RWPE1 (cell line): ENCODE data around the gene EVX2.

Experiments
- CTCF ChIA-PET: fragments of 350-600 bp; sonication (Branson Sonifier 250); formaldehyde crosslinking; extraction: SDS; loops from one replicate; lab custom pipeline; 2021; lab: Yijun Ruan, JAX
- POLR2A ChIA-PET: fragments of 400-600 bp; formaldehyde crosslinking; extraction: SDS; loops from one replicate; lab custom pipeline; 2020; ENCODE audit warnings: antibody characterized with exemption; ENCODE audit not compliant: low non-redundant PET; lab: Yijun Ruan, JAX
- DNase-seq: peaks from one replicate; pipeline ENCODE4 v3.0.0; 2012; ENCODE audit warnings: low spot score
- H3K27ac ChIP-seq: fragments of 450-650 bp; 2 replicates; pipeline ENCODE4 v1.5.1; 2017
- TF ChIP-seq, protein P1 (sequence below): fragments of 450-650 bp; conservative IDR thresholded peaks from 2 replicates; pipeline ENCODE4 v1.5.1; 2017; ENCODE audit warnings: low read depth, mild to moderate bottlenecking

The EVX2 gene

GRCh38 chr2:176038694-176039093, 45.1 kb downstream of the EVX2 start:
- H3K27ac ChIP-seq: no peak overlapping the region
- CTCF ChIA-PET: interaction anchor here (0.6 kb wide), 1 partner anchor 919 kb away, joined by 3 read pairs; no protein-coding TSS in a partner anchor
- POLR2A ChIA-PET: interaction anchor here (0.7 kb wide), 1 partner anchor 1016 kb away, joined by 6 read pairs; no protein-coding TSS in a partner anchor
- DNase-seq: no peak
- TF ChIP-seq, protein P1, sequence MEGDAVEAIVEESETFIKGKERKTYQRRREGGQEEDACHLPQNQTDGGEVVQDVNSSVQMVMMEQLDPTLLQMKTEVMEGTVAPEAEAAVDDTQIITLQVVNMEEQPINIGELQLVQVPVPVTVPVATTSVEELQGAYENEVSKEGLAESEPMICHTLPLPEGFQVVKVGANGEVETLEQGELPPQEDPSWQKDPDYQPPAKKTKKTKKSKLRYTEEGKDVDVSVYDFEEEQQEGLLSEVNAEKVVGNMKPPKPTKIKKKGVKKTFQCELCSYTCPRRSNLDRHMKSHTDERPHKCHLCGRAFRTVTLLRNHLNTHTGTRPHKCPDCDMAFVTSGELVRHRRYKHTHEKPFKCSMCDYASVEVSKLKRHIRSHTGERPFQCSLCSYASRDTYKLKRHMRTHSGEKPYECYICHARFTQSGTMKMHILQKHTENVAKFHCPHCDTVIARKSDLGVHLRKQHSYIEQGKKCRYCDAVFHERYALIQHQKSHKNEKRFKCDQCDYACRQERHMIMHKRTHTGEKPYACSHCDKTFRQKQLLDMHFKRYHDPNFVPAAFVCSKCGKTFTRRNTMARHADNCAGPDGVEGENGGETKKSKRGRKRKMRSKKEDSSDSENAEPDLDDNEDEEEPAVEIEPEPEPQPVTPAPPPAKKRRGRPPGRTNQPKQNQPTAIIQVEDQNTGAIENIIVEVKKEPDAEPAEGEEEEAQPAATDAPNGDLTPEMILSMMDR: no peak

DNA sequence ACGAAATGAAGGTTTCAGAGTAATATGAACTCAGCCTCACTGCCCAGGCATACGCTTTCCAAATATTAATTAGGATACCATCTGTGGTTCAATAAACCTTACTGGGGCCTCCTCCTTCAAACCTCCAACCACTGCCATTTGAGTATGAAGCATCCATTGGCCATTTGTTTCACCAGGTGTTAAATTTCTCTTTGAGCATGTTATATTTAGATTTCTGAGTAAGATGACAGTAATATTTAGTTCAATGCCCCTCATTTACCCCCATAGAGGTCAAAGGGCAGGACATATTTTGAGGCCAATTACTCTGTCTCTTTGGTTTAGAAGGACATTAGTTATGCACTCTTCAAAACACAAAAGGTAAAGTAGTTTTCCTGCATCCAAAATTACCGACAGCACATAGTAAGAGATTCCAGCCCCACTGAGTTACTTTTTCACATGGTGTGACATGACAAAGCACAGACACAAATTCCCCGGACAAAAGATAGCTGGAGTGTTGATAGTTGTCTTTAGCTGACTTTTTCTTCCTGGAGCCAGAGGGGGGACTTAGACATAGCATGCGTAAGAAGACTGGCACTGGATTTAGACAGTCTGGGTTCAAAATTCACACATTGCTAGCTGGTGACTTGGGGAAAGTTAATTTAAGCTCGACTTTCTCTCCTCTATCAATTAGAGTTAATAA, 48.6 kb downstream of the EVX2 start:
- ChIA-PET POLR2A (no interaction called here), CTCF (no interaction called here)
- no peak for DNase-seq
- TF ChIP-seq, protein P1: no peak
- no peak overlapping the region for H3K27ac ChIP-seq

GRCh38 chr2:176027806-176028205, 56.0 kb downstream of the EVX2 start:
- no peak overlapping the region for H3K27ac ChIP-seq
- TF ChIP-seq, protein P1: no peak
- CTCF ChIA-PET: no interaction called here
- no peak for DNase-seq
- POLR2A ChIA-PET: no interaction called here
